Measurements from ENCODE around the gene FUBP3.

DNA sequence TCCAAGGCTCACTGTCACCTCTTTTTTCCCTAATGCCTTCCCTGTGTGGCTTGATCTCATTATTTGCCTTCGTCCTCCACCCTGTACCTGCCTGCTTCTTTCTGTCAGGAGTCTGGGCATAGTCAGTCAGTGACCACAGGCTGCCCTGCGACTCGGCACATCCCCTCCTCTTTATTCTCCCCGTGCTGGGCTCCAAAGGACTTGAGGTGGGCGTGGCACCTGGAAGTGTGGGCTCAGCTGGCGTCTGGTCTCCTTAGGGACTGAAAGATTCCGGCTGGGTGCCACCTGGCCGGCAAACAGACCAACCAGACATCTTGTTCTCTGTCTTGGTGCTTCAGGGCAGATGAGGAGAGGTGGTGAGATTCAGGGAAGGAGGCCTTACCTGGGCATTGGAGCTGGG lies 55.4 kb downstream of the FUBP3 start:
- TF ChIP-seq, protein P1, sequence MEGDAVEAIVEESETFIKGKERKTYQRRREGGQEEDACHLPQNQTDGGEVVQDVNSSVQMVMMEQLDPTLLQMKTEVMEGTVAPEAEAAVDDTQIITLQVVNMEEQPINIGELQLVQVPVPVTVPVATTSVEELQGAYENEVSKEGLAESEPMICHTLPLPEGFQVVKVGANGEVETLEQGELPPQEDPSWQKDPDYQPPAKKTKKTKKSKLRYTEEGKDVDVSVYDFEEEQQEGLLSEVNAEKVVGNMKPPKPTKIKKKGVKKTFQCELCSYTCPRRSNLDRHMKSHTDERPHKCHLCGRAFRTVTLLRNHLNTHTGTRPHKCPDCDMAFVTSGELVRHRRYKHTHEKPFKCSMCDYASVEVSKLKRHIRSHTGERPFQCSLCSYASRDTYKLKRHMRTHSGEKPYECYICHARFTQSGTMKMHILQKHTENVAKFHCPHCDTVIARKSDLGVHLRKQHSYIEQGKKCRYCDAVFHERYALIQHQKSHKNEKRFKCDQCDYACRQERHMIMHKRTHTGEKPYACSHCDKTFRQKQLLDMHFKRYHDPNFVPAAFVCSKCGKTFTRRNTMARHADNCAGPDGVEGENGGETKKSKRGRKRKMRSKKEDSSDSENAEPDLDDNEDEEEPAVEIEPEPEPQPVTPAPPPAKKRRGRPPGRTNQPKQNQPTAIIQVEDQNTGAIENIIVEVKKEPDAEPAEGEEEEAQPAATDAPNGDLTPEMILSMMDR (IDR thresholded peaks at IDR 0.05 in 2 of 3, conservative IDR thresholded peaks at IDR 0.05 in 1 of 3; ENCODE audit: borderline replicate concordance in 1 of 3, insufficient read depth in 1 of 3, low read depth in 2 of 3, low read length in 2 of 3): no peak
- TF ChIP-seq CEBPB (IDR thresholded peaks at IDR 0.05; ENCODE audit: low read depth): no peak
- TF ChIP-seq EZH2phosphoT487 (IDR thresholded peaks at IDR 0.05; ENCODE audit: borderline replicate concordance): no peak
- no peak for TF ChIP-seq EGR1 (IDR thresholded peaks at IDR 0.05; ENCODE audit: low read depth)
- TF ChIP-seq POLR2A (IDR thresholded peaks at IDR 0.05; ENCODE audit: borderline replicate concordance, extremely low read depth, insufficient read depth, insufficient read length): no peak
- TF ChIP-seq CBX3 (IDR thresholded peaks at IDR 0.05; ENCODE audit: low read depth): no peak
- no peak for TF ChIP-seq POLR2AphosphoS5 (IDR thresholded peaks at IDR 0.05; ENCODE audit: low read depth, low read length)
- no peak for TF ChIP-seq ZNF274 (IDR thresholded peaks at IDR 0.05; ENCODE audit: low read depth, low read length)
- TF ChIP-seq EZH2 (IDR thresholded peaks at IDR 0.05): no peak
- no peak for TF ChIP-seq YY1 (IDR thresholded peaks at IDR 0.05; ENCODE audit: extremely low read depth, insufficient replicate concordance, low read depth, low read length)
- no peak for TF ChIP-seq SP1 (IDR thresholded peaks at IDR 0.05; ENCODE audit: low read depth)
- TF ChIP-seq FOSL1 (IDR thresholded peaks at IDR 0.05; ENCODE audit: low read depth): no peak
- TF ChIP-seq, protein P2, sequence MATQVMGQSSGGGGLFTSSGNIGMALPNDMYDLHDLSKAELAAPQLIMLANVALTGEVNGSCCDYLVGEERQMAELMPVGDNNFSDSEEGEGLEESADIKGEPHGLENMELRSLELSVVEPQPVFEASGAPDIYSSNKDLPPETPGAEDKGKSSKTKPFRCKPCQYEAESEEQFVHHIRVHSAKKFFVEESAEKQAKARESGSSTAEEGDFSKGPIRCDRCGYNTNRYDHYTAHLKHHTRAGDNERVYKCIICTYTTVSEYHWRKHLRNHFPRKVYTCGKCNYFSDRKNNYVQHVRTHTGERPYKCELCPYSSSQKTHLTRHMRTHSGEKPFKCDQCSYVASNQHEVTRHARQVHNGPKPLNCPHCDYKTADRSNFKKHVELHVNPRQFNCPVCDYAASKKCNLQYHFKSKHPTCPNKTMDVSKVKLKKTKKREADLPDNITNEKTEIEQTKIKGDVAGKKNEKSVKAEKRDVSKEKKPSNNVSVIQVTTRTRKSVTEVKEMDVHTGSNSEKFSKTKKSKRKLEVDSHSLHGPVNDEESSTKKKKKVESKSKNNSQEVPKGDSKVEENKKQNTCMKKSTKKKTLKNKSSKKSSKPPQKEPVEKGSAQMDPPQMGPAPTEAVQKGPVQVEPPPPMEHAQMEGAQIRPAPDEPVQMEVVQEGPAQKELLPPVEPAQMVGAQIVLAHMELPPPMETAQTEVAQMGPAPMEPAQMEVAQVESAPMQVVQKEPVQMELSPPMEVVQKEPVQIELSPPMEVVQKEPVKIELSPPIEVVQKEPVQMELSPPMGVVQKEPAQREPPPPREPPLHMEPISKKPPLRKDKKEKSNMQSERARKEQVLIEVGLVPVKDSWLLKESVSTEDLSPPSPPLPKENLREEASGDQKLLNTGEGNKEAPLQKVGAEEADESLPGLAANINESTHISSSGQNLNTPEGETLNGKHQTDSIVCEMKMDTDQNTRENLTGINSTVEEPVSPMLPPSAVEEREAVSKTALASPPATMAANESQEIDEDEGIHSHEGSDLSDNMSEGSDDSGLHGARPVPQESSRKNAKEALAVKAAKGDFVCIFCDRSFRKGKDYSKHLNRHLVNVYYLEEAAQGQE (IDR thresholded peaks at IDR 0.05; ENCODE audit: low read depth): no peak

Data from HCT116 (cell line).